Epidermal melanocyte (primary cell): ENCODE measurements around the gene CTNNA1.
A peak's percentile ranks its signal among the peaks of the same experiment; 100 is the strongest.

Experiments
- DNase-seq: peaks from one replicate; pipeline ENCODE4 v3.0.0; 2011; ENCODE audit warnings: low spot score; ENCODE audit not compliant: insufficient read length

The CTNNA1 gene

DNA sequence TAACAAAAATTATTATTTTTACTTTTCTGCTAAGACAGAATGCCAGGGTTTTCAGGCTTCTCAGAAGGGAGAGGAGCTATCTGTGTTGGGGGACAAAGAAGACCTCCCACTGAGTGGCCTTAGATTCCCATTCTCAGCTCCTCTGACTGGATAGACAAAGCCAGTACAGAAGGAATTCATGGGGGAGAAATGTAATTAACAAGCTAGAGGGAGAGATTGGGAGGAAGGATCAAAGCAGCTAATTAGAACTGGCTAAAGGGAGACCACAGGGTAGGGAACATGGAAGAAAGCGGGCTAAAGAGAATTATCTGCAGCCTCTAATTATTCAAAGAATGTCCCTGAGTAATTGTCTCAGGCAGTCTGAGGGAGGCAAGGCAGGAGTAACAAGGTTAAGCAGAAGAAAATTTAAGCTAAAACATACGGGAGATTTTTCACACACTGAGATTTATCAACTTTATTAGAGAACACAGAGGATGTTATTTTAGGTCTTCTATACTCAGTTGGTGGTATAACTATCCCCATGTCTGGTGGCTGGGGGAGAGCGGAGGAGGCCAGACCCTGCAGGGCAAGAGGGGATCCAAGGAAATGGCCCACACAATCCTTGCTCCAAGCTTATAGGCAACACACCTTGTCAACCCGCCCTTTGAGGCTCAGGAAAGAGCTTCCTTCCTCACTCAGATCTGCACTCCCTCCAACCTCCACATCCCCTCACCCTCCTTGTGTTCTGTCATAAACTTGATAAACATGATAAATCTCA lies 209.6 kb downstream of the CTNNA1 start:
- DNase-seq = no peak

GRCh38 chr5:138963763-138964371 lies 210.6 kb downstream of the CTNNA1 start:
- DNase-seq = no peak

DNA sequence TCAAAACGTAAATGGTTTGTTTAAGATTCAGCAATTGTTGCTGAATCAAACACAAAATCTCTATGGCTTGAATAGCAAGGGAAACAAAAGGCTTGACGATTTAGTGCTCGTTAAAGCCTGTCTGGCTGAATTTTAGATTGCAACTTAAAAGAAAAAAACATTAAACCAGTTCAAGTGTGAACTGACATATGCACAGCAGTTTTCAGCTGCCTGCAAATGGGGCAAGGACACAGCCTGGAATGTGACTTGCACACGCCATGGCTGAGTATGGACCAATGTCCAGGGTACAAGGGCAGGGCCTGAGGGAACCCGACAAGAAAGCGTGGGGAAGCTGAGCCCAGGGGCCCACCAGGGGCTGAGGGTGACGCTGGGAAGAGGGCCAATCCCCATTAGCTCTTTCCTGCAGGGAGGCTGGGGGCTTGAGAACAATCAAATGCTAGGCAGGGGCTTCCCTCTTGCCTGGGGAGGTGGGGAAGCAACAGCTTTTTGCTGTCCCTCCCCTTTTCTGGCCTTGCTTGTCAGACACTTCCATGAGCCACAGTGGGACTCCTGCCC lies 211.5 kb downstream of the CTNNA1 start:
- no peak for DNase-seq

DNA sequence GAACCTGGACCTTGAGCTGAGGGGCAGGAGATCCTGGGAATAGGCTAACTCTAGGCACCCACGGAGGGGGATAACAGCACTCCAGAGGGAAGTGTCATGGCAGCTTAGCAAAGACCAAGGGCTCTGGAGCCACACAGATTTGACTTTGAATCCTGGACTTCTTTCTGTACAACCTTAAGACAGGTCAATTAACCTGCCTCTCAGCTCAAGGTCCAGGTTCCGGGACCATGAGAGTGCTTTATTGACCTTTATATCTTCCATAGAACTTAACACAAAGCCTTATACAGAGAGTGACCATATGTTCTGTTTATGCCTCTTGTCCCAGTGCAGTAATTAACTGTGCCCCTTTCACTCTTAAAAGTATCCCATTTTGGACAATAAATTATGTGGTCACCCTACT lies 212.4 kb downstream of the CTNNA1 start:
- DNase-seq = no peak

DNA sequence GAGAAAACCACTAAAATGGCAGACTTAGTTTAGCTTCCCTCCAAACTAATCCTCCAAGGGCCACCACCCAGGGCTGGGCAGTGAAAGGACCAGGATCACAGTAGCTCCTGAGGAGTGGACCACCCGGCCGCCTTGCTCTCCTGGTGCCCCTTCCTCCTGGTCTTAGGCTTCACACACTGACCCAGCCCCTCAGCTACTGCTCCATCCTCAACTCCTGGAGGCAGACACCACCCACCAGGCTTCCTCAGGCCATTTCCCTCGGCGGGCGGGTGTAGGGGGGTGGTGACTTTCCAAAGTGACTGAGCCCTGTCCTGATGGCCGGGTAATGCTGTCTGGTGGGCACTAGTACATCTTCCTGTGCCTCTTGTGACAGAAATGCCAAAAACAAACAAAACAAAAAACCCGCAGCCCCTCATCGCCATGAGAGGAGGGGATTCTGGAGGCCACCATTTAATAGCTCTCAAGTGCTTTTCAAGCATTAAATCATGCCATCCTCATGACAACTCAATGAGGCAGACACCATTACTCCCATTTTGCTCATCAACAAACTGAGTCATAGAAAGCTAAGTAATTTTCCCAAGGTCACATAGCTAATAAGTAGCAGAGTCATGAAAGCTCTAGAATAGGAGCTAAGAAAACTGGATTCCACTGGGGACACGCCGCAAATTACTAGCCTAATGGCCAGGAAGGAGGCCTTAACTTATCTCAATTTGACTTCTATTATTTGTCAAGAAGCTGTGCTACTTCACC lies 213.2 kb downstream of the CTNNA1 start:
- DNase-seq = no peak

- no peak for DNase-seq
Observed at GRCh38 chr5:138967791-138968448, 214.7 kb downstream of the CTNNA1 start.

DNA sequence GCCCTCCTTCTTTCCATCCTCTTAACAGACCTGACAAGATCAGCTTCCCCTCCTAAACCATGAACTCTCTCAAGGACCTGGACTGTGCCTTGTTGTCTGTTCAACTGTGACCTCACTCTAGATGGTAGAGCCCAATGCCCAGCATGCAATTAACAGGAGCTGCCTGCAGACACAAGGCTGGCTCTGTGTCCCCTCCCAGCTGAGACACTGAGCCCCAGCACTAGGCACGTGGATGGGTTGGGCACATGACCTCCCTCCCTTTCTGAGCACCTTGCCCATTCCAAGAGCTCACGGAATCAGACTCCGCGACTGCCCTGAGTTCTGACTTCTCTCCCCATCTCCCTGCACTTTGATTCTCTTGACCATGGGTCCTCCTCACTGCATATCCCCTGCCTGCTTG lies 215.4 kb downstream of the CTNNA1 start:
- DNase-seq = no peak

DNA sequence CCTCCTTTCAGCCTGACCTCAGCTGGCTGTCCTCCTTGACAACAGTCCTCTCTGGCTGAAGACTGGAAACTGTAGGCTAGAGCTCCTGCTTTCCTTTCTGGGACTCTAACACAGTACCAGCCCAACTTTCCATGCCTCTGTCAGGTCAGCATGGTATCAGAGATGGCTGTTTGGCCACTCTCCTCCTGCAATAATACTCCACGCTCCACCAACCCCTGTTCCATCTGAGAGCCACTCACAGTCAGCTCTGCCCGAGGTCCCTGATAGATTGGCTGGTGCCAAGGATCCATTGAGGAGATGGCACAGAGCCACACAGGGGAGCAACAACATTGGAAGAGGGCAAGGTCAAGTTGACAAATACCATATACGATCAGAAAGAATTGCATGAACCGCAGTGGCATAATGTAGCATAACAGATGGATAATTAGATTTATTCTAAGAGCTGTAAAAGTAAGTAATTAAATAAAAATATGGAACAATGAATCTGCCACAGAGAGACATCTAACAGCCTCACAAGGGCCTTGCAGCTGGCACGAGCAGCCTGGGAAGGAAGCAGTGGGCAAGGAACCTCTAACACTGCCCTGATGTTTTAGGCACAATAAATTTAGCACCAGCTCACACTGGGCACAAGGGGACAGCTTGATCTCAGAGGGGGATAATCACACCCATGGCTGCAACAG lies 216.2 kb downstream of the CTNNA1 start:
- no peak for DNase-seq

- peak; percentile 56 for DNase-seq
Observed at GRCh38 chr5:138972230-138972629, 219.0 kb downstream of the CTNNA1 start.

DNA sequence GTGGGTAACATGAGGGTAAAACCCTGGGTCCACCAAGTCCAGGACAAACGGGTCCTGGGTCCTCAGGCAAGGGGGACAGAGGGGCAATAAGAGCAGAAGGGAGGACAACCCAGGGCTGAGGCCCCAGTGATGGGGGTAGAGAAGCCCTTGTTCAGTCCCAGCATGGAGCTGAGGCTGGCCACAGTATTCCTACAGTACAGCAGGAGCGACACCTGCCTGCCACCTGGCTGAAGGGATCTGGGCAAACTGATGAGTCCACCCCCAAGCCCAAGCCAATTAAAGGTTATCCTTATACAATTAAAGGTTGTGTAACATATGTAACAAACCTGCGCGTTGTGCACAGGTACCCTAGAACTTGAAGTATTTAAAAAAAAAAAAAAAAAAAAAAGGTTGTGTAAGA lies 219.6 kb downstream of the CTNNA1 start:
- no peak for DNase-seq

DNA sequence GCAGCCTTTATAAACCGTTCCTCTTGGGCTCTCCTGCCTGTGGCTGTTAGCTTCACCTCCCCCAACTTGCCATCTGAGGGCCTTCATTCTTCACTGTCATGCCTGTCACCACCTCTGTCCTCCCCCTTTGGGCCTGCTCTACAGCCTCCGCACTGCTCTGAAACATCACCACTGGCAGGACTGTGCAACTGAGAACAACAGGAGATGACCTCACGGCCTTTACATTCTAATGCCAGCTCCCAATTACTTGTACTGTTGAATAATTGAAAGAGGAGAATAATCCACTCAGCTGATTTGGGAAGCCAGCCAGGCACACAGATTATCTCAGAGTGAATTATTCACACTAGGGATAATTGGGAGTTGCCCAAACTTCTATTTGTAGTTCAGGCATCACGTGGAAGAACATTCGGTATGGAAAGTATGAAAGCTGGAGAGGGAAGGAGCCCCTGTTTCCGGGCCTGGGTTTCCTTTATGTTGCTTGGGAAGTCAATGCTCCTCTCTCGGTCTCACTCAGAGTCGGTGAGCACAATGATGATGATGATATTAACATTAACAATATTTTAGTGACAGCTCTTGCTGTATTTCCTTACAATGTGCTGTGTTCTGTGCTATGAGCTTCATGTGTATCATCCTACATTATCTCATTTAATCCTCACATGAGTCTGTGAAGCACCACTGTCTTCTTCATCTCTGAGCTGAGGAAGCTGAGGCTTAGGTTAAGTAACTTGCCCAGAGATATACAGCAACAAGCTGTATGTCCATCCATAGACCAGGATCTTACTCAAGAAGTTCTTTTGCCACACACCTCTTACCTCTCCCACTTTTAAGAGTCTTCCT lies 221.2 kb downstream of the CTNNA1 start:
- no peak for DNase-seq

DNA sequence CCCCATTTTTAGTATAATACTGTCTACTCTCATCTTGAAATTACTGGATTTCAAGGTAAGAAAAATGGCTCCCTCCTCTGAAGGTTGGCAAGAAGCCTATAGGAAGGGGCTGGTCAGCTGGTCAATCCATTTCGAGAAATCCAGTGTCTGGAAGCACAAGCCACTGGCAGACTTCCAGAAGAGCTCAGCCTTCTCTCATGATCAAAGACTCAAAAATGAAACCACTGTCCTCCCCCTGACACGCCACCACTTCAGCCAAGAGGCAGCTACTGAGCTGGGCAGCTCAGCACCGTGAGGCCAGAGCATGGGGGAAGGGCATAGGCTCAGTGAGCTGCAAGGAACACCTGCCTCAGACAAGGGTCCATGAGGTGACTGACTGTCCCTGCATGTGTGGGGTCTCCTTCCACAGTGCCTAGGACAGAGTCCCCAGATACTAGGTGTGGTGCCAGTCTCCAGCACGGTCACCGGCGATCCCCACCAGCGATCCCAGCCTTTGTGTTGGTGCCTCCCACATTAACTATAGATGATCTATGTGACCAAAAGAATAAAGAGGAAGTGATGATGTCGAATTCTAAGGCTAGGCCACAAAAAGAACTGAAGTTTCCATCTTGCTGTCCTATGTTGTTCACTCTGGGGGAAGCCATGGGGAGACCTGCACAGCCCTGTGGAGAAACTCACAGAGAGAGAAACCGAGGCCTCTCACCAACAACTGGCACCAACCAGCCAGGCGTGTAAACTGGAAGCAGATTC lies 222.0 kb downstream of the CTNNA1 start:
- DNase-seq = peak; percentile 68

DNA sequence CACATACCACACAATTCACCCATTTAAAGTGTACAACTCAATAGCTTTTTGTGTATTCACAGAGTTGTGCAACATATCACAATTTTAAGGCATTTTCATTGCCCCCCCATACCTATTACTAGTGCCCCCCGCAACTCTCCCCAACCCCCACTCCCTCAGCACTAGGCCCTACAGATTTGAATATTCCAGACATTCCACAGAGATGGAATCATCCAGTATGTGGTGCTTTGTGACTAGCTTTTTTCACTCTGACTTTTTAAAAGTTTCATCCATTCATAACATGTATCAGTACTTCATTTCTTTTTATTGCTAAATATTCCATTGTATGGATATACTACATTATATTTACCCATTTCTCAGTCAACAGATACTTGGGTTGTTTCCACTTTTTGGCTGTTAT lies 224.9 kb downstream of the CTNNA1 start:
- no peak for DNase-seq

DNA sequence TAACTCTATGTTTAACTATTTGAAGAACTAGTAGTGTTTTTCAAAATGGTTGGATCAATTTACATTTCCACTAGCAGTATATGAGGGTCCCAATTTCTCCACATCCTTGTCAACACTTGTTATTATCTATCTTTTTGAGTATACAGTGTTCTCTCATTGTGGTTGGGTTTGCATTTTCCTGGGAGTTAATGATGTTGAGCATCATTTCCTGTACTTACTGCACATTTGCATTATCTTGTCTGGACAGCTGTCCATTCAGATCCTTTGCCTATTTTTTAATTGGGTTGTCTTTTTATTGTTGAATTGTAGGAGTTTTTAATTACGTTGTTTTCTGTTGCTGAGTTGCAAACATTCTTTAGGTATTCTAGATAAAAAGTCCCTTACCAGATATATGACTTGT lies 225.4 kb downstream of the CTNNA1 start:
- DNase-seq = no peak

DNA sequence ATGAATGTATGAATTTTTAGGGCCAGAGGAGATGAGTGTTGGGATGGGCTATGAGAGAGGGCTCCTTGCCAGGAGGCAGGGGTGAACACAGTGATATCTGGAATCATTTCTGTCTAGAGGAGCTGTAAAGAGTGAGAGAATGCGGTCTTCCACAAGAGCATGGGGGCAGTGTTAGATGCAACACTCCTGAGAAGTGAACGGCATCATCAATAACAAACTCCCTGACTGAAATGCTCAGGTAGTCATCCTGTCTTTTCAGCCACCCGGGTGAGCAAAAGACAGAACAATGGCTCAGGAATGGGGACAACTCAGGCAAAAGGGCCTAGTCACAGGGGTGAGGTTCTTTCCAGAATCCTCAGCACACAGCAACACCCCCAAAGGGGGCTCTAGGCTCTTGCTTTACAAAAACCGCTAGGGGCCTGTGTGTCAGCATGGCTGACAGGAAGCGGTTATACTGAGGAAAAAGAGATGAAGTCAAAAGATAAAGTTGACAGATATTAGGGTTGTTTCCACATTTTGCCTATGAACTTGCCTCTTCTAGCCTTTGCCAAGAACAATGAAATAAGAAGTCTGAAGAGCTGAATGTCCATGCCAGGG lies 226.6 kb downstream of the CTNNA1 start:
- no peak for DNase-seq

- no peak for DNase-seq
Observed at GRCh38 chr5:138980441-138980840, 227.2 kb downstream of the CTNNA1 start.

- DNase-seq = no peak
Observed at GRCh38 chr5:138981131-138981530, 227.9 kb downstream of the CTNNA1 start.

DNA sequence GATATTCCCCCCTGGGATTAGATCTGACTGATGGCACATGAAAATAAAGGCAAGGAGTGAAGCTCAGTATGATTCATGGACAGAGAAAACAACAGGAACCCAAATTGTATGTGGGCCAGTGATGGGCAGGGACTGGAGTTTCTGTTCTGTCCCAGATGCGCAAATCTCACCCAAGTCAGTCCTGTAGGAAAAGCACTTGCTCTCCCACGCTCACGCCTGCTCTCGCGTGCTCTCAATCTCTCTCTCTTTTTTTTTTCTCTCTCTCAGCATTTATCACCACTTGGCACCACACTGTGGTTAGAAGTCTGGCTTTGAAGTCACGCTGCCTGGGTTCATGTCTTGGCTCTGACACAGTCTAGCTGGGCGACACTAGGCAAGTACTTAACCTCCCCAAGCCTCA lies 228.4 kb downstream of the CTNNA1 start:
- no peak for DNase-seq

DNA sequence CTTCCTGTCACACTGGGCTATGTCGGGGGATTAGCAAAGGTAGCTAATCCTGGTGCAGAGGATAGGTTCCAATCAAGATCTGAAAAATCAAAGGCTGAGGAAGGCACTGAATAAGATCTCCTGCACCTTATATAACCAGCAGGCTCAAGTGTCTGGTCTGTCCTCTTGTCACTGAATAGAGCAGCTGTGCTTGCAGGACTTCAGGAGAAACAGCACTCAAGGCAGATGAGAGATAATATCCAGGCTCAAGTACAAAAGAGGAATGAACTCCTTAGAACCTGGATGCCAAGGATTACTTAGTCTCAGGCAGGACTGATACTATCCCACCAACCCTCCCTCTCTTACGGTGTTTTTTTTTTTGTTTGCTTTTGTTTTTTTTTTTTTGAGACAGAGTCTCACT lies 230.8 kb downstream of the CTNNA1 start:
- no peak for DNase-seq
